WI38 (cell line): ENCODE measurements around the gene WNK3.

Experiments
- H3K4me3 ChIP-seq: 2 replicates; pipeline ENCODE4 v1.5.1; 2011; ENCODE audit warnings: low read depth, mild to moderate bottlenecking, control low read depth, low read length
- CTCF ChIP-seq: IDR thresholded peaks from 2 replicates; pipeline ENCODE4 v1.5.1; 2012; ENCODE audit warnings: low read depth, mild to moderate bottlenecking, control low read depth, low read length

The WNK3 gene

DNA sequence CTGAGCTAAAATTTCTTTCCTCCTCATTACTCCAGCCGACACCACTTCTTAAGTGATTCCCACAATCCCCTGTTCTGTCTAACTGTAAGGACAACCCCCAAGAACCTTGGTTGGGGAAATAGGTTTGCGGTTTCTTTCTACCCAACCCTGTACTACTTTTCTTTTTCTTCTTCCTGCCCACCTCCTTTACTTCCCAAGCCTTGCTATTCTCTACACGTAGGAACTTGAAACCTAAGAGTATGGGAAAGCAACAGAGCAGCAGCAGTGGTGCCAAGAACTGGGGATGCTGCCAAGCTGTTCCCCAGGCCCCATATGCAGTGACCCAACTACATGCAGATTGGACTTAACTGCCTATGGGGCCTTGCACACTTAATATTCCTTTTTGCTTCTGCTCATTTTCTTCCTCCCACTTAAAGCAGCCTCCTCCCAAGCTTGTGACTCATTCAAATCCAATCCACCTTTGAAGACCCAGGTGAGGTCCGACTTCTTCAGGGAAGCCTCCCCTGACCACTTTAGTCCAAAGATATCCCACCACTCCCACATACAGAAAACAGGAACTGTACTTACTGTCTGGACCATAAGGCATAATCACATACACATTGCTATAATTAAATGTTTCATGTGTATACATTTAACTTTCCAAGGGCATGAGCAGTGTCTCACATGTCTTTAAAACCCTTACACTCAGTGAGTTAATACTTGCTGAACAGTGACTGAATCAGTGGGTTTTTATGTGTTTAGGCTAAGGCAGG is 176.5 kb downstream of the WNK3 start:
- H3K4me3 ChIP-seq, result peak overlapping the region; percentile 66
- TF ChIP-seq CTCF, result no peak

DNA sequence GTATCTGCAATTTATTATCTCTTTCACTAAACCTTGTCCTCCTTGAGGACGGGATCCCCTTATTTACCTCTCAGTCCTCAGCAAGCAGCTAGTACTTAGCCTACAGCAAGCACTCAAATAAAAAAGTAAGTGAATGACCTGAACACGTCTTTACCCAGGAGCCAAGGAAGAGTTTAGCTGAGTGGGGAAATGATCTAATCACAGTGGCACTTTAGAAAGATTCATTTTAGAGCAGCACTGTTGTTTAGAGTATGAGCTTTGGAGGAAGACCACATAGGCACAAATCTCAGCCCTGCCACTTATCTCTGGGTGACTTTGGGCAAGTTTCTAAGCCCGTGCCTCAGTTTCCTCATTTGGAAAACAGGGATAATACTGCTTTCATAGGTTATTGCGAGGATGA is 177.4 kb downstream of the WNK3 start:
- H3K4me3 ChIP-seq, result peak overlapping the region; percentile 66
- no peak for TF ChIP-seq CTCF

DNA sequence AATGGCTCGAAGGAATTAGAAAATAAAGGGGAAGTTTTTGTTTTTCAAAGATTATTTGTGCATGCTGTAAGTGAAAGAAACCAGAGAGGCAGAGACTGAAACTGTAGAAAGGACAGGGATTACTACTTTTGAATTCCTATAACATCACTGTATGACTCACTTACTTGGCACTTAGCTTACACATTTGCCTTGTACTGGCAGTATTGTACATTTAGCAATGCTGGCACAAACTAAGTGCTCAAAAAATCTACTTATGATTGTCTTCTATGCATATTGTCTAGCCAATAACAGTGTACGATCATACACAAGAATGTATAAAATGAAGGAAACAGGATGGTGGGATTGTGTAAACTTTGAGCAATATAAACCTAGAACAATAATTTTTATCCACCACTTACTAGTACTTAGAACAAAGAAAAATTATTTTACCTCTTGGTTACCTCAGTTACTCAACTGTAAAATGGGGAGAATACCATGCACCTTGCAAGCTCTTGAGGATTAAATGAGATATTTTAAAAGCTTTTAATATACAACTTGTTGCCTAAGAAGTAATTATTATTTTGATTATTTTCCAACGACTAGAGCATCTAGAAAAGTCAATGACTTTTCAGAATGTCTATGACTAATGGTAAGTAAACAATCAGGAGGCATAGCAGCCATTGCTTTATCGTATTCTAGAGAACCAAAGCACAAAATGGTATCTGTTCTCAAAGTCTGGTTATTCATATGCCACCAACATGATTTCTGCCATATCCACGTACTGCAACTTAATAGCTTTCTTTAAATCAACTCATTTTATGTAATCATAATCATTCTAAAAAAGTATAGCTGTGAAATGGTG is 179.5 kb downstream of the WNK3 start:
- H3K4me3 ChIP-seq, result peak overlapping the region; percentile 32
- no peak for TF ChIP-seq CTCF

GRCh38 chrX:54177306-54177705 is 180.5 kb downstream of the WNK3 start:
- no peak overlapping the region for H3K4me3 ChIP-seq
- TF ChIP-seq CTCF, result no peak

GRCh38 chrX:54173791-54174190 is 184.1 kb downstream of the WNK3 start:
- H3K4me3 ChIP-seq, result no peak overlapping the region
- TF ChIP-seq CTCF, result no peak

GRCh38 chrX:54172455-54172854 is 185.4 kb downstream of the WNK3 start:
- no peak overlapping the region for H3K4me3 ChIP-seq
- no peak for TF ChIP-seq CTCF
